GM21576 (cell line): Measurements from ENCODE around the gene ARHGEF17.

Experiments
- ATAC-seq: cut with Tn5 transposase; IDR thresholded peaks from one replicate; pipeline ENCODE4 v1.9.1; 2021; ENCODE audit warnings: mild to moderate bottlenecking, moderate library complexity; ENCODE audit not compliant: unreplicated experiment

The ARHGEF17 gene

GRCh38 chr11:73404048-73404447 lies 96.0 kb downstream of the ARHGEF17 start:
- no peak for ATAC-seq

- ATAC-seq, result no peak
Observed at GRCh38 chr11:73404506-73405145, 96.5 kb downstream of the ARHGEF17 start.

GRCh38 chr11:73405146-73405510 lies 97.1 kb downstream of the ARHGEF17 start:
- no peak for ATAC-seq

- ATAC-seq, result no peak
Observed at GRCh38 chr11:73406131-73406530, 98.1 kb downstream of the ARHGEF17 start.

- ATAC-seq, result no peak
Observed at GRCh38 chr11:73406619-73407018, 98.5 kb downstream of the ARHGEF17 start.

- no peak for ATAC-seq
Observed at GRCh38 chr11:73409431-73409830, 101.4 kb downstream of the ARHGEF17 start.

GRCh38 chr11:73410627-73411026 lies 102.6 kb downstream of the ARHGEF17 start:
- no peak for ATAC-seq

GRCh38 chr11:73411031-73411430 lies 103.0 kb downstream of the ARHGEF17 start:
- ATAC-seq, result no peak

GRCh38 chr11:73412308-73412707 lies 104.2 kb downstream of the ARHGEF17 start:
- no peak for ATAC-seq

- ATAC-seq, result no peak
Observed at GRCh38 chr11:73413256-73413655, 105.2 kb downstream of the ARHGEF17 start.

- no peak for ATAC-seq
Observed at GRCh38 chr11:73414977-73415651, 107.0 kb downstream of the ARHGEF17 start.

GRCh38 chr11:73415854-73416615 lies 108.0 kb downstream of the ARHGEF17 start:
- ATAC-seq, result no peak

- no peak for ATAC-seq
Observed at GRCh38 chr11:73416786-73417185, 108.7 kb downstream of the ARHGEF17 start.
